ENCODE results near the gene GLYR1. TPM values are rescaled to one million over a fixed set of nuclear protein-coding genes. Genes with fewer than 3 reads are reported as not detected.
A peak's percentile ranks its signal among the peaks of the same experiment; 100 is the strongest.

The GLYR1 gene
- total and polyA plus RNA-seq, 9 of the 15 experiments (the other 6 are each of a cell fraction or from before 2014, with no cell fraction given): 6.7 to 99.2 (median 60.2) TPM

GRCh38 chr16:4802659-4803287, 44.3 kb downstream of the GLYR1 start (continued):
- TF ChIP-seq UBTF (IDR thresholded peaks at IDR 0.05; ENCODE audit: borderline replicate concordance in 1 of 2, low read depth in 2 of 2, low read length in 2 of 2) (0 out of 4 replicates have a peak, but pooled peaks have one; percentile 42), JUND (IDR thresholded peaks at IDR 0.05; ENCODE audit: borderline replicate concordance, low read depth, low read length) (0 out of 2 replicates have a peak, but pooled peaks have one; percentile 10), JUND (tag; IDR thresholded peaks at IDR 0.05; ENCODE audit: borderline replicate concordance, low read depth, low read length) (no peak), ZNF263 (CRISPR knock-in tag; IDR thresholded peaks at IDR 0.05; ENCODE audit: borderline replicate concordance) (peak; percentile 4; the same call in 1 of the 2 replicates), ATF7 (IDR thresholded peaks at IDR 0.05) (peak; percentile 48; the same call in 1 of the 2 replicates), HINFP (tag; conservative IDR thresholded peaks at IDR 0.05; ENCODE audit: low read depth) (peak; percentile 74; the same call in 1 of the 2 replicates), THRAP3 (IDR thresholded peaks at IDR 0.05; ENCODE audit: borderline replicate concordance) (no peak), SAP30 (IDR thresholded peaks at IDR 0.05; ENCODE audit: borderline replicate concordance, insufficient read depth, low read depth, low read length, poor library complexity, severe bottlenecking) (peak; percentile 7), FOXM1 (IDR thresholded peaks at IDR 0.05; ENCODE audit: low read depth) (no peak), FOXM1 (CRISPR knock-in tag; IDR thresholded peaks at IDR 0.05; ENCODE audit: low read depth) (0 out of 2 replicates have a peak, but pooled peaks have one; percentile 37), KLF6 (CRISPR knock-in tag; IDR thresholded peaks at IDR 0.05; ENCODE audit: borderline replicate concordance) (no peak), SUPT5H (IDR thresholded peaks at IDR 0.05) (peak; percentile 61; the same call in 1 of the 2 replicates), RBFOX2 (IDR thresholded peaks at IDR 0.05; ENCODE audit: low read depth, low read length) (peak; percentile 81), HNRNPUL1 (IDR thresholded peaks at IDR 0.05; ENCODE audit: low read length) (no peak), HOMEZ (CRISPR knock-in tag; IDR thresholded peaks at IDR 0.05) (no peak), NFATC3 (IDR thresholded peaks at IDR 0.05) (no peak), FIP1L1 (IDR thresholded peaks at IDR 0.05; ENCODE audit: low read depth, low read length, poor library complexity, severe bottlenecking) (peak; percentile 83), MBD2 (IDR thresholded peaks at IDR 0.05; ENCODE audit: borderline replicate concordance, low read depth) (peak; percentile 96), NCOR1 (IDR thresholded peaks at IDR 0.05) (no peak)
- TF ChIP-seq, protein P1, sequence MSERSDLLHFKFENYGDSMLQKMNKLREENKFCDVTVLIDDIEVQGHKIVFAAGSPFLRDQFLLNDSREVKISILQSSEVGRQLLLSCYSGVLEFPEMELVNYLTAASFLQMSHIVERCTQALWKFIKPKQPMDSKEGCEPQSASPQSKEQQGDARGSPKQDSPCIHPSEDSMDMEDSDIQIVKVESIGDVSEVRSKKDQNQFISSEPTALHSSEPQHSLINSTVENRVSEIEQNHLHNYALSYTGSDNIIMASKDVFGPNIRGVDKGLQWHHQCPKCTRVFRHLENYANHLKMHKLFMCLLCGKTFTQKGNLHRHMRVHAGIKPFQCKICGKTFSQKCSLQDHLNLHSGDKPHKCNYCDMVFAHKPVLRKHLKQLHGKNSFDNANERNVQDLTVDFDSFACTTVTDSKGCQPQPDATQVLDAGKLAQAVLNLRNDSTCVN (CRISPR knock-in tag; IDR thresholded peaks at IDR 0.05): no peak

Measured in K562 (cell line).